Activated CD4-positive, alpha-beta T cell treated with anti-CD3 and anti-CD28 coated beads, Interleukin-2, Interleukin-4, amounts not matched to agents 100 ng/mL and 50 ng/mL, durations not matched to agents 16 hours and 8 hours (primary cell): ENCODE data around the gene EYS.
"Not testable (repeated sequence)": the region's sequence is repeated elsewhere in the genome, so short reads cannot be mapped to it uniquely, and the experiment has no call there.

Experiments
- DNase-seq: peaks from one replicate; pipeline ENCODE4 v3.0.0-alpha.2; 2020; ENCODE audit warnings: low spot score

The EYS gene

DNA sequence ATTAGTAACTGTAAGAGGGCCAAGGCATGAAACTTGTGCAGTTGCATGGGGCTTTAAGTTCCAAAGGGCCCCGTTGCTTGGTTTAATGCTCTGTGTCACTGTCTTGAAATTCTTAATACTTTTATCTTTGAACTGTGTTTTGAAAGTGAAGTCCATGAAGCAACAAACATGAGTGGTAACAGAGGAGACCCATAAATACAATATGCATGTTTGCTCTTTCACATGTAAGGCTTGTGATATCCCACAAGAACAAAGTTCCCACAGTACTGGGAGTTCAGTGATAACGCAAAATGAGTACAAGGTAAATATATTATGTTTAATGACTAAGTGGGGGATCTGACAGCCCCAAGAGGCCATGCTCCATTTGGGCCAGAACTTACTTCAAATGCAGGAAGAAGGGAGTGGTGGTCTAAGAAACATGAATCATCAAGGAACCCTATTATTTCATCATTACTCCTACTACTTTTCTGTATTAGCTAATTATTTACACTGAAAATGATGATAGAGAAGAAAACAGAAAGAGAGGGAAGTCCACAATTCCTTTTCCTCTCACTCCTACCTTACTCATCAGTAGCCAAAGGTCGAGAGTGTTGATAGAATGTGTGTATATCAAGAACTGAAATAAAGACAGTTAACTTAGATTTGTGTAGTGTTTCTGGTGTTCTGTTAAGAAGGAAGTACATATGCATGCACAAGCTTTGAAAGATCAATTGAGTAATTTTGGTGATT is 1914.1 kb downstream of the EYS start:
- no peak for DNase-seq

DNA sequence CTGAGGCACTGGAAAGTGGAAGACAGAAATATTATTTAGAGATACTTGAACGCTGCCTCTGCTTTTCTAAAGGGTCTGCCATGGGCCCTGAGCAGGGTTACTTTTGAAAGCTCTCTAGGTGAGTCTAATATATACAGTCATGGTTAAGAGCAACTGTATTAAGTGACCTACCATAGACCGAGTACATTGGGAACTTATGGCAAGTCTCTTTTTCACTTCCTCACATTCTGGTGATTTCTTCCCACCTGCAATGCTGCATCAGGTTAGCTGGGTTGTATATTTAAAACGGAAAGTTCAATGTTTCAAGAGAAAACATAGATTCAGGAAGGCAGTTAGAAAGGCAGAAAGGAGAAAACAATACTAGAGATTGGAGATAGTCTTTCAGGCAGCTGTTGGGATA is 1916.7 kb downstream of the EYS start:
- no peak for DNase-seq

DNA sequence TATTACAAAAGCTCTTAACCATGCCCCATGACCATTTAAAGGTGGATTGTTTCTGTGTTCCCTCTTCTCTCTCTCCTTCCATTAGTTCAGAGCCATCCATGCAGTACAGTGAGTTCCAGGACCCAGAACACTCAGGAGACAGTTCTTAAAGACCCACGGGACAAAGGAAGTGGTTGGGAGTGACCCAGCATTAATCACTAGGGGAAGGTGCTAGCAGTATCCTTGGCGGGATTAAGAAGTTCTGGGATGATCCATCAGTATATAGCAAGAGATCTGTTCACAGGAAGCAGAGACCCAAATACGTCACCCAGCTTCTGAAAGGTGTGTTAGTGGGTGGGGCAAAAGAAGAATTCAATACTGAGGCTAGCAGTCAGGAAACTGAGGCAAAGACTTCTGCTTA is 1917.3 kb downstream of the EYS start:
- DNase-seq, result no peak

DNA sequence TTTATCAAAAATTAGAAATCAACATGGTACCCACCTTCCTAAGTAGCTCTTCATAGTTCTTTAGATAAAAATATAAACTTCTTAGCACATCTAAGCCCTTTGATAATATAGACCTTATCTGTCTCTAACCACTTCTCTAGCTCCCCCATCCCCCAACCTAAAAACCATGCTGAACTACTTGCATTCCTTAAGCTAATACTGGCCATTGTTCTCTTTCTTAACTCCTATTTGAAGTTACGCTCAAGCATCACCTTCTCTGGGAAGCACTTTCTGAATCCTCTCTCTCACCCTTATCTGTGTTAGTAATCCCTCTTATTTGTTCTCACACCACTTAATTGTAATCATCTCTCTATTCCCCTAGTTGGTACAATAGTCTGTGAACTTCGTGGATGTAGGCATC is 1918.5 kb downstream of the EYS start:
- no peak for DNase-seq

DNA sequence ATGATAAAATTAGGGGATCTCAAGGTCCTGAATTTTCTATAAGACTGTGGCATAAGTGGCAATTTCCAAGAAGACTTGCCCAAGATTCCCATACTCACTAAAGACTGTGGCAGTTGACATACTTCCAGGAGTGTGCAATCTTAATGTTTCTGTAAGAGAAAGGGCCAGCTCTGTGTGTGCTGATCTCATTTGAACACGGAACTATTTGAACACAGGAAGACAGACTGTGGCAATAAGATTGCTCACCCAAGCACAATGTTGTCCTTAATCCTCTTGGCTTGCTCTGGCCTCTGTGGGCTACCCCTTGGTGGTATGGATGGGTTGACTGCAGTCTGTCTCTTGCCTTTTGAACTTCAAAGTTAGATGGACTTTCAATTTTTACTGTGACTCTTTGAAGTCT is 1920.0 kb downstream of the EYS start:
- no peak for DNase-seq

DNA sequence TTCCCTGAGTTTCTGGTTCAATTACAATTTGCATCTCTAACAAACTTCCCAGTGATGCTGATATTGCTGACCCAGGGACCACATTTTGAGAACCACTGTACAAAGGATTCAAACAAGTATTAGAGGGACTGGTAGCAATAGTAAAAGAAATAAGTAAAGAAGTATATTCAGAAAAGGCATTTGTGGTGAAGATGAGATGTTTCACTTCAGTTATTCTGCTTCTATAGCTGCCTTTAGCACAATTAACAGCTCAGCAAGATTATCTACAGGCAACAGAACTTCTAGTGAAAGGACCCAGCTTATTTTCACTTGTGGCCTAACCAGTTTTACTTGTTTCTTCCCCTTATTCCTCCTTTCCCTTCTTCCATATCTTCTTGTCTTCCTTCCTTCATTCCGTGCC is 1922.0 kb downstream of the EYS start:
- DNase-seq, result no peak

DNA sequence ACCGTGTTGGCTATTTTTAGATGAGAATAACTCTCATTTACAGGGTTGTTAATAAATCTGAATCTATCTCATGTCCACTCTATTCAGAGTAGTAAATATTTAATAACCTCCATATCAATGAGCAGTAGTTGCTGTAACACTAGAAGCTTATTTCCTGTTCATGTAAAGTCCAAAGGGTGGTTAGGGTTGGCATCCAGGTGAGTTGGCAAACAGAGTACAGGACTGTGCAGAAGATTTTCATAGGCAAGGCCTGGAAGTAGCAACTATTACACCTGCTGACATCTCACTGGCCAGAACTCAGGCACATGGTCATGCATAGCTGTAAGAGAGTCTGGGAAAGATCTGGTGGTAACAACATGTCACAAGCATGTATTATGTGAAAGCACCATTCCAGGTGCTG is 1923.9 kb downstream of the EYS start:
- DNase-seq, result no peak

DNA sequence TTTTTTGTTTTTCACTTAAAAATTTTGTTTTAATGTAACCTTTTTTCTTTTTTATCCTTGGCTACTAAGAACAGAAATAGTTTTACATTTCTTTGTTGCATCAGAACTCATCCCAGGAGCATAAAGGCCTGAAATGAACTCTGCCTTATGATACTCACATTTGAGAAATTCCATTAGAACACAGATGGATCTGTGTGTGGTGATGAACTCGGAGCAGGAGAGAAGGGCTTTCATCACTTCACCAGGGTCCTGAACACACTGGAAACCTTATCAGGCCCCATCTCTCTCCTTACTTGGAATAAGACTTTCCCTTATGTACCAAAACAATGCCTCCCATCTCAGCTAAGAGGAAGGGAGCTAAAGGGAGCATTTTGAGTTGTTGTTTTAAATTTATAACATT is 1932.1 kb downstream of the EYS start:
- no peak for DNase-seq

DNA sequence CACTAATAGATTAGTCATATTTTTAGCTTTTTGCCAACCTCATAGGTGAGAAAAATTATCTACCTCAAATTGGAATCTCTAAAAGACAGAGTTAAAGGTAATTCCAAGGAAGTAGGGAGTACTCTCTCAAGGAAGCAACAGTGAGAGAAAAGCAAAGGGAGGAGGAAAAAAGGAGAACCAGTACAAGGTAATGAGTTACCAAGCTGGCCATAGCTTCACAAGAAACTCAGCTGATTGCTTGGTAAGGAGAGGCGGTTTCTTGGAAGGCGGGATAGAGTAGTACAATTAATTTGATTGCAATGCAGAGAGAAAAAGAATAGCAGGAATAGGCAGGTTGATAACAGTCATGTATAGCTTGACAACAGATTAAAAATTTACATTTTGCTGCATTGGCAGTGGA is 1933.8 kb downstream of the EYS start:
- no peak for DNase-seq

DNA sequence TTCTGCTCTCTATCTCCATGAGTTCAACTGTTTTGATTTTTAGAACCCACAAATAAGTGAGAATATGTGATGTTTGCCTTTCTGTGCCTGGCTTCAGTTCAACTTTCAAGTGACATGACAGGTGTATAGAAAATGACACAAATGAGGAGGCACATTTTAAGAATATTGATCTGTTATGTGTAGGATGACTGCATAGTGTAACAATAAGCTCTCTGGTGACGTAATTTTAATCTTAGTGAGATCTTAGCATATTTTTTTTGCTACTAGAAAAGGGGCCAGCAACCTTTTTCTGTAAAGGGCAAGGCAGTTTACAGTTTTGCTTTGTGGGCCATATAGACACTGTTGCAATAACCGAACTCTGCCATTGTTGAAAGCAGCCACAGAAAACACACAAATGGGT is 1941.2 kb downstream of the EYS start:
- DNase-seq, result no peak

DNA sequence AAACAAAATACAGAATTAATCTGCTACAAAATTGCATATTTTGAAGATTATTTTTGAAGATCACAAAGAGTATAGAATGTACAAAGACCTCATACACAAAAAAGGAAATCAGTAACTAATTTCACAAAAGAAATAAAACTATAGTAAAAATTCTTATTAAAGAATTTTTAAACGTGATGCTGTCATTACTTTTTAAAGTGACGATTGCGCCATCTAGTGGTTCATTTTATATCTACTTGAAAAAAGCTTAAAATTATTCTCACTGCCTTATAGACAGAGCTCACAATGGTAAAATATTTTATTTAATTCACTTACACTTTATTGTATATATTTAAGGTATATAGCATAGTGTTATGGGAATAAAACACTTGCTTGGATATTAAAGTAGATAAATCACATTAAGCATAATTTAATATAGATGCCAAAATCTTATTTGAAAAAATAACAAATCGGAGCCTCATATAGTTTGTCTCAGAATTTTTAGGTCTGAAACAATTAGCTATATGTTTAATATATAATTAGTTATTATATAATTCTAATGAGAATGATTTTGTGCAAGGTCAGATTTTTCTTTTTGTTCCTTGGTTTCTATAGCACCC is 1942.6 kb downstream of the EYS start:
- peak; percentile 49 for DNase-seq

DNA sequence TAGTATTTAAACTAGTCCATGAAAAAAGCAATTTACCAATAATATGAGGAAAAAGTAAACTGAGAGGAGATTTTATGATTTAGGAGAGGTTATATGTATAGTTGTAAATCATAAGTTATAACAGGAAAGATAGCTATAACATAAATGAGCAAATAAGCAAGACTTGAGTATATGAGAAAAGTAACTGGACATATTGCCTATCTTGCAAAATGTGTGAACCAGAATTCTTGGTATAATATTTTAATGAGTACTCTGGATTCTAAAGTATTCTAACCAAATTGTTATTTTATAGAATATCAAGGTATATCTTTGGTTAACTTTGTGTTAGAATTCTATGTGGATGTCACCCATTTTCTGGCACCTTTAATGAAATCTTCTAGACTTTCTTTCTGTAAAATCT is 1946.8 kb downstream of the EYS start:
- no peak for DNase-seq

DNA sequence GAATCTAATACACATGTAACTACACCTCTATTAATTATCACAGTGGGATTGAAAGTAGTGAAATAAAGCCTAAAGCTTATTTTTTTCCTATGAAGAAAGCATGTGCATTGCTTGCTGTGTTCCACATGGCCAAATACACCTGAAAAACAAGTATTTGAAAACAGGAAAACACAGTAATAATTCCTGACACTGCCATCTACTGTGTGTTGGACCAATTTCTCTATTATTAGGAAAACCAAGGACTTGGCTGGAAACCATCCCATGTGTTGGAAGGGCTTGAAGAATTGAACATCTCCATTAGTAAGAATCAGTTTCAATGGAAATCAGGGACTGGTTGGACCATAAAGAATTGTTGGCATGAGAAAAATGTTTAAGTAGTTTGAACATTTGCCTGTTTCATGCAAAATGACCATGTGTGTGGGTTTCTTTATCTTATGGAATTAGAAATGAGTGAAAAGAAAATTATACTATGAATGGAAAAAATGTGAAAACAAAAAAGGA is 1947.4 kb downstream of the EYS start:
- no peak for DNase-seq

DNA sequence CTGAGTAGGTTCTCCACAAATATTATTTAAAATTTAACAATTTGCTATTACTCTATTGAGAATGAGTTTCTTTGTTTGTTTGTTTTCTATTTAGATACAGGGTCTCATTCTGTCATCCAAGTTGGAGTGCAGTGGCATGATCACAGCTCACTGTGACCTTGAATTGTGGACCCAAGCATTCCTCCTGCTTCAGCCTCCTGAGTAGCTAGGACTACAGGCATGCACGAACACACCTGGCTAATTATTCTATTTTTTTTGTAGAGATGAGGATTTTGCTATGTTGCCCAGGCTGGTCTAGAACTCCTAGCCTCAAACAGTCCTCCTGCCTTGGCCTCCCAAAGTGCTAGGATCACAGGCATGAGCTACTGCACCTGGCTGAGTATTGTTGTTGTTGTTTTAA is 1949.2 kb downstream of the EYS start:
- no peak for DNase-seq

DNA sequence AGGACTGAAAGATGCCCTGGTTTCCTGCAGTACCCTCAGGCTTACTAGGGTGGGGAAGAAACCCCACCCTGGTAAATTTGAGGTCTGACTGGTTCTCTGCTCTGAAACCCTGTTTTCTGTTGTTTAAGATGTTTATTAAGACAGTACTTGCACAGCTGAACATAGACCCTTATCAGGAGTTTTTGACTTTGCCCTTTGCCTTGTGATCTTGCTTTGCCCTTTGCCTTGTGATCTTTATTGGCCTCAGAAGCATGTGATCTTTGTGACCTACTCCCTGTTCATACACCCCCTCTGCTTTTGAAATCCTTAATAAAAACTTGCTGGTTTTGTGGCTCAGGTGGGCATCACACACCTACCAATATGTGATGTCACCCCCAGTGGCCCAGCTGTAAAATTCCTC is 1949.8 kb downstream of the EYS start:
- DNase-seq, result not testable (repeated sequence)

DNA sequence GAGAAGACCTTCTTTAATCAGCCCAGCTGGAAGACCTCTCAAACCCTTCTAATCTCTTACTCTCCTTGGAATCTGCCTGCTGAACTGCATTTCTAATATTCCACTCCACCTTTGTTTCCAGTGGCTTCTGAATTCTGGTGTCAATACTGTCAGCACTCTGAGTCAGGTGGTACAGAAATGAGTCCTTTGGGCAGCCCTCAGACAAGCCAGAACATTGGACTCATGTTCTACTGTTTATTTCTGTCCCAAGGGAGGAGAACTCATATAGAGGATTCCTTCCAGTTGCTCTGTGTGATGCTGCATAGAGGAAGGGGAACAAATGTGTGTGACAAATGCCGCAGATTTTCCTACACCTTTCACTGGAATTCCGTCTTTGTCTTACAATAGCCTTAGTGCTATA is 1956.6 kb downstream of the EYS start:
- DNase-seq, result no peak

DNA sequence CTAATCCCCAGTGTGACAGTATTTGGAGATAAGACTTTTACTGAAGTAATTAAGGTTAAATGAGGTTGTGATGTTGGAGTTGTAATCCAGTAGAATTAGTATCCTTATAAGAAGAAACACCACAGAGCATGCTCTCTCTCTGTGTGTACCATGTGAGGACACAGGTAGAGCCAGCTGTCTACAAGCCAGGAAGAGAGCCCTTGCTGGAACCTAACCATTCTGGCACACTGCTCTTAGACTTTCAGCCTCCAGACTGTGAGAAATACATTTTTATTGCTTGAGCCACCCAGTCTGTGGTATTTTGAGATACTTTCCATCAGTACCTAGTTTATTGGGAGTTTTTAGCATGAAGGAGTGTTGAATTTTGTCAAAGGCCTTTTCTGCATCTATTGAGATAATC is 1961.2 kb downstream of the EYS start:
- DNase-seq, result no peak

DNA sequence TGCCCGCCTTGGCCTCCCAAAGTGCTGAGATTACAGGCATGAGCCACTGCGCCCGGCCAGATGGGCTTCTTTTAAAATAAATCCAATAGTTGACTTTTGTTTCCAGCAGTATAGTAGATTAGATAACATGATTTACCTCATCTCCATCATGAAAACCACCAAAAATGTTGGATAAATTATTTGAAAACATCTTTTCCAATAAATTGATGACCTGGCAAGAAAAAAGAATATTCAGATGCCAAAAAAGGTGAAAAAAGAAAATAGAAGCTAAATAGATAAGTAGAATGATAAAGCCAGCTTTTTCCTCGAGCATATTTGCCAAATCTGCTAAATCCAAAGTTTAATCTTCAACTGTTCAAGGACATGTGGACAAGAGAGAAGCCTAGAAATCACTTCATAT is 1962.2 kb downstream of the EYS start:
- DNase-seq, result no peak

DNA sequence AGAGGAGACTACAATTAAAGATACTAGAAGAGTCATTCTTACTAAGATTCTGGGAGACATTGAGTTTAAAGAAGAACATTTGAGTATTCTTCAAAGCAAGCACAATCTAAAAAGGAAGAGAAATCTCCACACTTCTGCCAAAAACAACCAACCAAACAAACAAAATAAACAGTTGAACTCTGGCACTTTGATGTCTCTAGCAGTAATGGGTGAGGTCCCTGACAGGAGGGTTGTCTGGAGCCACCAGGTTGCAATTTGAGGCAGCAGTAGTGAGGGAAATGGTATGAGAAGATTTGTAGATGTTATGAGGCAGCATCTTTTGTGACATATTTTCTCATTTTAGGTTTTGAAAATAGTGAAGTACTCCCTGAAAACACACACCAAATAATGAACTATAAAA is 1963.3 kb downstream of the EYS start:
- no peak for DNase-seq

DNA sequence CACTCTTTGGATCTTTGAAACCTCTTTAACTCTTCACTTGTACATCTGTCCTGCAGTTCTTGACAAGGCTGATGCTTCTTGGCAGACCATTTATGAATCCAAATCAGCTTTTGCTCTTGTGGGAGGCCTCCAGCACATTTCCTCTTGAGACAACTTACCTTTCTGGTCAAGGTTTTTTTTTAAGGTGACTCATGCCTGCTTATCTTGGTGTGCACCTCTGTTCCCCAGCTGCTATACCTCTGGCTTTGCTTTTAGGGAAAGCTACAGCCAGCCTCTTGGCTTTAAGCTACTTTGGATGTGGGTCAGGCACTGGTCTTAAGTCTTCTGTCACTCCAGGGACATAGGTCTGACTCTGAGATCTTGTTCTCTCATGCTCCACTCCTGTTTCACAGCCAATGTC is 1965.0 kb downstream of the EYS start:
- no peak for DNase-seq

DNA sequence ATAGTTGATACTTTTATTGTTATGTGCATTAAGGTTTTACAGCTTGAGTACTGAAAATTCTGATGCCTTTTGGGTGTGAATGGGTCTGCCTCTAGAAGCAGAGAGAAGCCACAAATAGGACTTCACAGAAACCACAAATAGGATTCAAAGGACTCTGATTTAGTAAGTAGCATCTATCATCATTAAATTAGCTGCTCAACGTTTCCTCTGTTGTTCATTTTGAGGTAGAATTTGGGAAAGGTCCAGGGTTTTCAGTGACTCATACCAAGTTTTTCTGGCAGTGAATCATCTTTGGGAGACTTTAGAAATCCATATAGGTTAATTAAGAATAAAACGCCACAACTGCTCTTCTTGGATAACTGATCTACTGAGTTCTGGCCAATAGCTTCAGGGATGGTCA is 1966.3 kb downstream of the EYS start:
- no peak for DNase-seq

DNA sequence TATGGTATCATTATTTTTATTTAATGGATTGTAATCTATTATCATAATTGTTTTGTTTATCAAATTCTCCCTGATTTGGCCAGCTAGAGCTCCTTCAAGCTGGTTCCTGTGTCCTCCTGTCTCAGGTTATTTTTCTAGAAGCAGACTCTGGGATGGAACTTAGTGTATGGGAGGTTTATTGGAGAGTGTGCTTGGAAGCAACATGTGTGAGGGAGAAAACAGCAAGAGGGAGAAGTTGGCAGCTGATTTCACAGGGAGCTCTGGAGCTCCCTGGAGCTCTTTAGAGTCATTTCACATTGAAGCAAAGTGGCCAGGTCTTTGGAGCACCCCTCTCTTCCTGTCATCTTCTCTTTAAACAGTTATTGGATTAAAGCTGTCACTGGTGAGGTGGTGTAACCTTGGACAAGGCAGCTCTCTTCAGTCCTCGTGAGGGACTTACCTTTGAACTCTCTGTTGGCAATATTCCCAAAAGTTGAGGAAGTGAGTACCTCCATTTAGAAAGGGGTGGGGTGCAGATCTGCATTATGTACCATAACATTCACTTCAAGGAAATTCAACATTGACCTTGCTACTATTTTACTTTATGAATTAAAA is 1967.8 kb downstream of the EYS start:
- DNase-seq, result no peak

DNA sequence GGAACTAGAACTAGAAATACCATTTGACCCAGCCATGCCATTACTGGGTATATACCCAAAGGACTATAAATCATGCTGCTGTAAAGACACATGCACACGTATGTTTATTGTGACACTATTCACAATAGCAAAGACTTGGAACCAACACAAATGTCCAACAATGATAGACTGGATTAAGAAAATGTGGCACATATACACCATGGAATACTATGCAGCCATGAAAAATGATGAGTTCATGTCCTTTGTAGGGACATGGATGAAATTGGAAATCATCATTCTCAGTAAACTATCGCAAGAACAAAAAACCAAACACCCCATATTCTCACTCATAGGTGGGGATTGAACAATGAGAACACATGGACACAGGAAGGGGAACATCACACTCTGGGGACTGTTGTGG is 1968.8 kb downstream of the EYS start:
- not testable (repeated sequence) for DNase-seq

DNA sequence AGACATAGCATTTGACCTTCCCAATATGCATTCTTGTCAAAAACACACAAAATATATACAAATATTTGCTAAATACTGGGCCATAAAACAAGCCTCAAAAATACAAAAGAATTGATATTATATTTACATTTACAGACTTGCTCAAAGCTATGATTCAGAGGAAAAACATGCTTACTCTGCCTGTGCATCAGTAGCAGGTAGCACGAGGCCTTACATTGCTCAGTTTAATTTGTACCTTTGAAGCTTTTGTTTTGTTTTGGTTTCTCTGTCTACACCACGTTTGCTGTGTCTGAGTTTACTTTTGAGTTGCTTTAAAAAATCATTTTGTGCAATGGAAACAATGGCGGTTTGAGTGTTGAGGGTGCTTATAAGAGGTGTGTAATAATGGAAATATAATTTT is 1972.1 kb downstream of the EYS start:
- DNase-seq, result no peak
